Naive thymus-derived CD8-positive, alpha-beta T cell (primary cell): ENCODE measurements around the gene SIGLEC7. TPM values are rescaled to one million over a fixed set of nuclear protein-coding genes. Genes with fewer than 3 reads are reported as not detected.
"Not testable (repeated sequence)": the region's sequence is repeated elsewhere in the genome, so short reads cannot be mapped to it uniquely, and the experiment has no call there.

Experiments used
- ATAC-seq, 2 donors: fragments of 150-1000 bp; cut with Tn5 transposase in 1 of 2; sonication (Bioruptor Pico), chemical (Tn5 transposase) in 1 of 2; 1 replicate in 1 of 2; 2 replicates in 1 of 2; pipeline ENCODE4 v1.10.0; 2021; ENCODE audit warnings: mild to moderate bottlenecking in 2 of 2, moderate library complexity in 2 of 2
- POLR2A ChIA-PET: fragments of 350-600 bp; sonication (Branson Sonifier 250); formaldehyde crosslinking; loops from one replicate; lab custom pipeline; 2021; ENCODE audit warnings: antibody characterized with exemption; lab: Charles Lee
- DNase-seq, 10 donors: peaks; one replicate each; pipeline versions ENCODE4 v3.0.0 to v3.0.0-alpha.2; 2020 to 2022
- H3K27ac Mint-ChIP-seq, 10 donors: one replicate each; pipeline ENCODE4 v1.8.0; 2020 to 2022; ENCODE audit warnings: mild to moderate bottlenecking in 10 of 10, mixed read lengths in 10 of 10, moderate library complexity in 4 of 10, inconsistent platforms in 1 of 10
- H3K27me3 Mint-ChIP-seq, 5 donors: one replicate each; pipeline ENCODE4 v1.8.0; 2021 to 2022; ENCODE audit warnings: mixed read lengths in 5 of 5
- H3K36me3 Mint-ChIP-seq, 3 donors: one replicate each; pipeline ENCODE4 v1.8.0; 2020 to 2022; ENCODE audit warnings: mixed read lengths in 3 of 3, mild to moderate bottlenecking in 2 of 3, inconsistent platforms in 1 of 3
- H3K4me1 Mint-ChIP-seq, 4 donors: one replicate each; pipeline ENCODE4 v1.8.0; 2021 to 2022; ENCODE audit warnings: mixed read lengths in 4 of 4
- H3K4me3 Mint-ChIP-seq, 10 donors: one replicate each; pipeline ENCODE4 v1.8.0; 2020 to 2022; ENCODE audit warnings: mild to moderate bottlenecking in 10 of 10, mixed read lengths in 10 of 10, moderate library complexity in 6 of 10, inconsistent platforms in 1 of 10
- H3K9me3 Mint-ChIP-seq, 9 donors: one replicate each; pipeline ENCODE4 v1.8.0; 2020 to 2022; ENCODE audit warnings: mixed read lengths in 9 of 9, mild to moderate bottlenecking in 3 of 9, inconsistent platforms in 1 of 9, moderate library complexity in 1 of 9
- polyA plus RNA-seq, 3 donors: library from polyadenylated mRNA; unstranded; fragments of 300-500 nt; fragmentation: Illumina TruSeq; gene quantifications; one replicate each; pipeline ENCODE4 v1.2.3, GENCODE V29; 2021
- total RNA-seq, 8 experiments: library from RNA in 2 of 8; stranded (reverse) in 2 of 8; gene quantifications; one replicate each; pipeline ENCODE4 v1.2.3 and lab custom pipeline; 2021 to 2026

The SIGLEC7 gene
- total and polyA plus RNA-seq, 5 experiments from 2014 or later = 0.68 TPM; not detected in 4

- H3K9me3 Mint-ChIP-seq, H3K27me3 Mint-ChIP-seq, H3K36me3 Mint-ChIP-seq, ATAC-seq, POLR2A ChIA-PET, H3K27ac Mint-ChIP-seq, DNase-seq: not testable (repeated sequence)
- Mint-ChIP-seq H3K4me1 (peaks cover 9 to 61% (median 24%) of the 10 kb centered on the region in 4 donors), H3K4me3 (peak overlapping the region in 1 of 10 donors; percentile 73)
Observed at GRCh38 chr19:51142809-51143475, 841 bp downstream of the SIGLEC7 start.

- Mint-ChIP-seq H3K4me3 (peak overlapping the region in 1 of 10 donors; percentile 61), H3K4me1 (peaks cover 8 to 65% (median 26%) of the 10 kb centered on the region in 4 donors), H3K36me3 (no peaks in the 10 kb centered on the region), H3K27me3 (no peaks in the 10 kb centered on the region), H3K27ac (peak overlapping the region in 1 of 10 donors; percentile 41), H3K9me3 (no peaks in the 10 kb centered on the region)
- ATAC-seq (no peak), DNase-seq (no peak)
- POLR2A ChIA-PET = no interaction called here
Observed at GRCh38 chr19:51143486-51143885, 1.4 kb downstream of the SIGLEC7 start.

- Mint-ChIP-seq H3K9me3 (no peaks in the 10 kb centered on the region), H3K36me3 (no peaks in the 10 kb centered on the region), H3K27me3 (no peaks in the 10 kb centered on the region), H3K4me1 (peaks cover 5 to 62% (median 23%) of the 10 kb centered on the region in 4 donors), H3K27ac (peak overlapping the region in 1 of 10 donors; percentile 11), H3K4me3 (no peak overlapping the region)
- POLR2A ChIA-PET = no interaction called here
- no peak for ATAC-seq
- no peak for DNase-seq
Observed at GRCh38 chr19:51144482-51145045, 2.5 kb downstream of the SIGLEC7 start.

GRCh38 chr19:51145916-51146493, 3.9 kb downstream of the SIGLEC7 start:
- DNase-seq (peak in 1 of 10 donors; percentile 7), ATAC-seq (no peak)
- Mint-ChIP-seq H3K36me3 (no peaks in the 10 kb centered on the region), H3K4me3 (no peak overlapping the region), H3K27ac (peak overlapping the region in 3 of 10 donors; percentile 9 to 83 (median 40)), H3K27me3 (peaks cover 0 to 7% (median 0%) of the 10 kb centered on the region in 5 donors), H3K4me1 (peaks cover 12 to 49% (median 22%) of the 10 kb centered on the region in 4 donors), H3K9me3 (no peaks in the 10 kb centered on the region)
- POLR2A ChIA-PET = interaction anchor here (0.8 kb wide), 1 partner anchor 18 kb away, joined by 3 read pairs; no protein-coding TSS in a partner anchor

GRCh38 chr19:51146751-51147150, 4.7 kb downstream of the SIGLEC7 start:
- Mint-ChIP-seq H3K9me3 (no peaks in the 10 kb centered on the region), H3K27ac (peak overlapping the region in 1 of 10 donors; percentile 76), H3K4me1 (peaks cover 12 to 45% (median 22%) of the 10 kb centered on the region in 4 donors), H3K4me3 (no peak overlapping the region), H3K36me3 (no peaks in the 10 kb centered on the region), H3K27me3 (peaks cover 0 to 8% (median 0%) of the 10 kb centered on the region in 5 donors)
- ATAC-seq (no peak), DNase-seq (no peak)
- POLR2A ChIA-PET = interaction anchor here (0.6 to 0.8 kb wide), 2 partner anchors 19 to 201 kb away, joined by 3 read pairs; no protein-coding TSS in a partner anchor

GRCh38 chr19:51147663-51148062, 5.6 kb downstream of the SIGLEC7 start:
- POLR2A ChIA-PET = no interaction called here

GRCh38 chr19:51148580-51148979, 6.5 kb downstream of the SIGLEC7 start:
- Mint-ChIP-seq H3K27me3 (peaks cover 0 to 8% (median 2%) of the 10 kb centered on the region in 5 donors), H3K4me3 (no peak overlapping the region), H3K4me1 (peaks cover 12 to 38% (median 16%) of the 10 kb centered on the region in 4 donors), H3K9me3 (no peaks in the 10 kb centered on the region), H3K36me3 (no peaks in the 10 kb centered on the region), H3K27ac (peak overlapping the region in 3 of 10 donors; percentile 5 to 13 (median 13))
- POLR2A ChIA-PET = interaction anchor here (1.3 kb wide), 1 partner anchor 13 kb away, joined by 3 read pairs; no protein-coding TSS in a partner anchor
- no peak for ATAC-seq
- no peak for DNase-seq

More at GRCh38 chr19:51147663-51148062, 5.6 kb downstream of the SIGLEC7 start:
- Mint-ChIP-seq H3K27me3 (peaks cover 0 to 8% (median 0%) of the 10 kb centered on the region in 5 donors), H3K9me3 (no peaks in the 10 kb centered on the region), H3K4me3 (no peak overlapping the region), H3K4me1 (peaks cover 12 to 38% (median 16%) of the 10 kb centered on the region in 4 donors), H3K27ac (peak overlapping the region in 6 of 10 donors; percentile 16 to 81 (median 54)), H3K36me3 (no peaks in the 10 kb centered on the region)
- peak in 1 of 10 donors; percentile 8 for DNase-seq
- ATAC-seq = no peak

GRCh38 chr19:51150627-51151026, 8.5 kb downstream of the SIGLEC7 start:
- Mint-ChIP-seq H3K4me3 (no peak overlapping the region), H3K4me1 (peaks cover 11 to 26% (median 15%) of the 10 kb centered on the region in 4 donors), H3K9me3 (no peaks in the 10 kb centered on the region), H3K36me3 (no peaks in the 10 kb centered on the region), H3K27ac (peak overlapping the region in 2 of 10 donors; percentile 0 to 23), H3K27me3 (peaks cover 2 to 8% (median 5%) of the 10 kb centered on the region in 5 donors)
- POLR2A ChIA-PET = no interaction called here
- ATAC-seq (no peak), DNase-seq (no peak)

- no peak overlapping the region for H3K4me3 Mint-ChIP-seq
- H3K27ac Mint-ChIP-seq = no peak overlapping the region
- DNase-seq (no peak), ATAC-seq (no peak)
- H3K36me3 Mint-ChIP-seq = no peaks in the 10 kb centered on the region
- H3K9me3 Mint-ChIP-seq = no peaks in the 10 kb centered on the region
- H3K4me1 Mint-ChIP-seq = peaks cover 3 to 14% (median 11%) of the 10 kb centered on the region in 4 donors
- POLR2A ChIA-PET = no interaction called here
- peaks cover 0 to 8% (median 4%) of the 10 kb centered on the region in 5 donors for H3K27me3 Mint-ChIP-seq
Observed at GRCh38 chr19:51156710-51157109, 14.6 kb downstream of the SIGLEC7 start.

- peak in 1 of 10 donors; percentile 6 for DNase-seq
- Mint-ChIP-seq H3K4me1 (peaks cover 3 to 14% (median 11%) of the 10 kb centered on the region in 4 donors), H3K27me3 (peaks cover 0 to 8% (median 4%) of the 10 kb centered on the region in 5 donors), H3K9me3 (no peaks in the 10 kb centered on the region), H3K4me3 (no peak overlapping the region), H3K36me3 (no peaks in the 10 kb centered on the region), H3K27ac (no peak overlapping the region)
- ATAC-seq = no peak
- POLR2A ChIA-PET = no interaction called here
Observed at GRCh38 chr19:51157265-51157664, 15.2 kb downstream of the SIGLEC7 start.

GRCh38 chr19:51158474-51159129, 16.5 kb downstream of the SIGLEC7 start:
- peak; percentile 36 to 87 (median 64) for DNase-seq
- POLR2A ChIA-PET = interaction anchor here (0.6 to 1.4 kb wide), 3 partner anchors 34 to 795 kb away, joined by 3 to 5 read pairs (median 4); partner anchors contain the start of gene SIGLEC9
- peak overlapping the region in 6 of 10 donors; percentile 10 to 66 (median 36) for H3K27ac Mint-ChIP-seq
- peaks cover 3 to 14% (median 11%) of the 10 kb centered on the region in 4 donors for H3K4me1 Mint-ChIP-seq
- H3K9me3 Mint-ChIP-seq = no peaks in the 10 kb centered on the region
- H3K4me3 Mint-ChIP-seq = no peak overlapping the region
- H3K36me3 Mint-ChIP-seq = no peaks in the 10 kb centered on the region
- peak; percentile 64 to 67 for ATAC-seq
- H3K27me3 Mint-ChIP-seq = peaks cover 0 to 8% (median 2%) of the 10 kb centered on the region in 5 donors

- POLR2A ChIA-PET = interaction anchor here (0.5 kb wide), 1 partner anchor 50 kb away, joined by 3 read pairs; no protein-coding TSS in a partner anchor
- Mint-ChIP-seq H3K4me3 (no peak overlapping the region), H3K4me1 (peaks cover 3 to 14% (median 11%) of the 10 kb centered on the region in 4 donors), H3K9me3 (no peaks in the 10 kb centered on the region), H3K27me3 (peaks cover 0 to 7% (median 2%) of the 10 kb centered on the region in 5 donors), H3K27ac (no peak overlapping the region), H3K36me3 (no peaks in the 10 kb centered on the region)
- no peak for ATAC-seq
- no peak for DNase-seq
Observed at GRCh38 chr19:51159656-51160055, 17.6 kb downstream of the SIGLEC7 start.
